NB4 (cell line): ENCODE results near the gene C11orf68.

Experiments used
- POLR2A ChIP-seq: IDR thresholded peaks from 2 replicates; pipeline ENCODE4 v1.6.1; 2011; ENCODE audit warnings: mild to moderate bottlenecking; ENCODE audit not compliant: insufficient read length; ENCODE audit errors: extremely low read depth
- TF ChIP-seq, protein P1 (sequence below): IDR thresholded peaks from one replicate; pipeline ENCODE4 v1.5.1; 2012; ENCODE audit warnings: low read depth, low read length
- TF ChIP-seq, protein P2 (sequence below): IDR thresholded peaks from 2 replicates; pipeline ENCODE4 v1.6.1; 2011; ENCODE audit warnings: low read depth, low read length

DNA sequence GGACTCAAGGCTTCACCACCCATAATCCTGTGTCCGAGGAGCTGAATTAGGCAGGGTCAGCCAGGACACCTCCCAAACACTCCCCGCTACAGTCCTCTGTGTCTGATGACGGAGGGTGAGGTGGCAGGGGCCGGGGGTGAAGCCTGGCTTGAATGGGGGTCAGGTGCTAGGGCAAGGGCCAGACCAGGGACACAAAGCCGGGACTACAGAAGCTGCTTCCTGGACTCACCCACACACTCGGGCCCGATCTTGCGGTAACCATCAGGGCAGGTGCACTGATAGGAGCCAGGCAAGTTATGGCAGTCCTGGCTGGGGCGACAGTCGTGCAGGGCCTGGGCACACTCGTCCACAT, 48.6 kb downstream of the C11orf68 start:
- no peak for TF ChIP-seq POLR2A
- TF ChIP-seq, protein P1, sequence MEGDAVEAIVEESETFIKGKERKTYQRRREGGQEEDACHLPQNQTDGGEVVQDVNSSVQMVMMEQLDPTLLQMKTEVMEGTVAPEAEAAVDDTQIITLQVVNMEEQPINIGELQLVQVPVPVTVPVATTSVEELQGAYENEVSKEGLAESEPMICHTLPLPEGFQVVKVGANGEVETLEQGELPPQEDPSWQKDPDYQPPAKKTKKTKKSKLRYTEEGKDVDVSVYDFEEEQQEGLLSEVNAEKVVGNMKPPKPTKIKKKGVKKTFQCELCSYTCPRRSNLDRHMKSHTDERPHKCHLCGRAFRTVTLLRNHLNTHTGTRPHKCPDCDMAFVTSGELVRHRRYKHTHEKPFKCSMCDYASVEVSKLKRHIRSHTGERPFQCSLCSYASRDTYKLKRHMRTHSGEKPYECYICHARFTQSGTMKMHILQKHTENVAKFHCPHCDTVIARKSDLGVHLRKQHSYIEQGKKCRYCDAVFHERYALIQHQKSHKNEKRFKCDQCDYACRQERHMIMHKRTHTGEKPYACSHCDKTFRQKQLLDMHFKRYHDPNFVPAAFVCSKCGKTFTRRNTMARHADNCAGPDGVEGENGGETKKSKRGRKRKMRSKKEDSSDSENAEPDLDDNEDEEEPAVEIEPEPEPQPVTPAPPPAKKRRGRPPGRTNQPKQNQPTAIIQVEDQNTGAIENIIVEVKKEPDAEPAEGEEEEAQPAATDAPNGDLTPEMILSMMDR, result no peak
- TF ChIP-seq, protein P2, sequence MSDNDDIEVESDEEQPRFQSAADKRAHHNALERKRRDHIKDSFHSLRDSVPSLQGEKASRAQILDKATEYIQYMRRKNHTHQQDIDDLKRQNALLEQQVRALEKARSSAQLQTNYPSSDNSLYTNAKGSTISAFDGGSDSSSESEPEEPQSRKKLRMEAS, result no peak
